Activated CD8-positive, alpha-beta memory T cell treated with anti-CD3 and anti-CD28 coated beads for 48 hours (primary cell): ENCODE data around the gene RNF121.
"Not testable (repeated sequence)": the region's sequence is repeated elsewhere in the genome, so short reads cannot be mapped to it uniquely, and the experiment has no call there.

Experiments
- DNase-seq, 3 experiments: peaks; one replicate each; pipeline ENCODE4 v3.0.0-alpha.2; 2020; ENCODE audit warnings: low read depth in 2 of 3, low spot score in 2 of 3

RNF121 gene

GRCh38 chr11:71928737-71929443 lies at the start of gene RNF121:
Gene RNF121, plus strand, starts transcription at chr11:71929046. Its CDS starts 16 bp downstream, at chr11:71929062.
- peak; percentile 90 to 94 (median 91) for DNase-seq

- not testable (repeated sequence) for DNase-seq
Observed at GRCh38 chr11:71885806-71886205, 43.0 kb upstream of the RNF121 start.

GRCh38 chr11:71888335-71889010 lies 40.4 kb upstream of the RNF121 start:
- not testable (repeated sequence) for DNase-seq

GRCh38 chr11:71889181-71889872 lies 39.5 kb upstream of the RNF121 start:
- not testable (repeated sequence) for DNase-seq

GRCh38 chr11:71895961-71896360 lies 32.9 kb upstream of the RNF121 start:
- DNase-seq = no peak

GRCh38 chr11:71901137-71901536 lies 27.7 kb upstream of the RNF121 start:
- not testable (repeated sequence) for DNase-seq

- no peak for DNase-seq
Observed at GRCh38 chr11:71908218-71908617, 20.6 kb upstream of the RNF121 start.

- not testable (repeated sequence) for DNase-seq
Observed at GRCh38 chr11:71910775-71911174, 18.1 kb upstream of the RNF121 start.

GRCh38 chr11:71911321-71911985 lies 17.4 kb upstream of the RNF121 start:
- peak; percentile 7 to 57 (median 33) for DNase-seq

GRCh38 chr11:71911986-71912340 lies 16.9 kb upstream of the RNF121 start:
- DNase-seq = not testable (repeated sequence)

GRCh38 chr11:71913756-71914526 lies 14.9 kb upstream of the RNF121 start:
- no peak for DNase-seq

- DNase-seq = no peak
Observed at GRCh38 chr11:71914617-71915189, 14.1 kb upstream of the RNF121 start.

GRCh38 chr11:71917646-71918140 lies 11.2 kb upstream of the RNF121 start:
- DNase-seq = no peak

- peak; percentile 44 to 58 (median 54) for DNase-seq
Observed at GRCh38 chr11:71927820-71928736, 768 bp upstream of the RNF121 start, which contains the start of gene XNDC1N. Gene XNDC1N, minus strand, starts transcription at chr11:71928594. Its CDS starts 5,241 bp downstream, at chr11:71923353.

GRCh38 chr11:71929491-71929890 lies 645 bp downstream of the RNF121 start:
- DNase-seq = no peak

GRCh38 chr11:71930556-71931244 lies 1.9 kb downstream of the RNF121 start:
- DNase-seq = no peak

- DNase-seq = no peak
Observed at GRCh38 chr11:71931245-71931602, 2.4 kb downstream of the RNF121 start.

- DNase-seq = no peak
Observed at GRCh38 chr11:71933141-71933933, 4.5 kb downstream of the RNF121 start.
